RWPE1 (cell line): ENCODE measurements around the gene STAM.

Experiments
- CTCF ChIA-PET: fragments of 350-600 bp; sonication (Branson Sonifier 250); formaldehyde crosslinking; extraction: SDS; loops from one replicate; lab custom pipeline; 2021; lab: Yijun Ruan, JAX
- POLR2A ChIA-PET: fragments of 400-600 bp; formaldehyde crosslinking; extraction: SDS; loops from one replicate; lab custom pipeline; 2020; ENCODE audit warnings: antibody characterized with exemption; ENCODE audit not compliant: low non-redundant PET; lab: Yijun Ruan, JAX
- DNase-seq: peaks from one replicate; pipeline ENCODE4 v3.0.0; 2012; ENCODE audit warnings: low spot score
- H3K27ac ChIP-seq: fragments of 450-650 bp; 2 replicates; pipeline ENCODE4 v1.5.1; 2017
- CTCF ChIP-seq: fragments of 450-650 bp; conservative IDR thresholded peaks from 2 replicates; pipeline ENCODE4 v1.5.1; 2017; ENCODE audit warnings: low read depth, mild to moderate bottlenecking

The STAM gene

GRCh38 chr10:17747883-17748550, 104.1 kb downstream of the STAM start:
- ChIA-PET CTCF (interaction anchor here (1.2 kb wide), 1 partner anchor 76 kb away, joined by 3 read pairs; no protein-coding TSS in a partner anchor), POLR2A (no interaction called here)
- no peak for DNase-seq
- H3K27ac ChIP-seq: no peak overlapping the region
- TF ChIP-seq CTCF: no peak

GRCh38 chr10:17749890-17750289, 105.9 kb downstream of the STAM start:
- DNase-seq: no peak
- H3K27ac ChIP-seq: no peak overlapping the region
- TF ChIP-seq CTCF: no peak
- CTCF ChIA-PET: interaction anchor here (0.6 kb wide), 1 partner anchor 261 kb away, joined by 4 read pairs; no protein-coding TSS in a partner anchor
- POLR2A ChIA-PET: no interaction called here

DNA sequence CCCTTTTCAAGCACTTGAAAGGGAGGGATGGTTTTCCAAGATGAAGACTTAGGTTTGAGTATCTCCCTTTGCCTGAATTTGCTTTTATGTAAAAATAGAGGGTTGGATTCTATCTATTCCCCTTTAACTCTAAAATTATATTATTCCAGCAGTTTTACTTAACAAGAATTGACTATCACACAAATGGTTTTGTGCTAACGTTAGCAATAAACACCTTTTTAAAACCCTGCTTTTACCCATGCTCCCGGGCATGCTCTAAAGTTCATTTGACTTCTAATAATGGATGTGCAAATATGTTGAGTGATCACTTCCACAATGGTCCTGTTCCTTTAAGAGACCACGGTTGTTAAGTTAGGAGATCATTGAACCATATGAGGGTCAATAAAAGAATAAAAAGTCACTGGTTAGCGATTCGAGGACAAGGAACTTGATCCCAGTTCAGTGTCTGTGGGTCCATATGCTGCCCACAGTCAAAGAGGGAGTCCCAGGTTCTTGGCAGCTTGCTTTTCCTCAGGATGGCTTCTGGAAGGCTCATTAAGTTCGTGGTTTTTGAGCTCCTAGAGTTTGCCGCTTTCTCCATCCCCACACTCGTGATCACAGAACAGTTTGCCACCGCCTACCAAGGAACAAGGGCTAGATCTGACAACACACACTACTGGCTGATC, 108.0 kb downstream of the STAM start, which contains the start of gene TMEM236:
Gene TMEM236 (plus strand): TSS at position 421 of the 665 bp plus-strand sequence. CDS start 95 bp downstream, at position 516.
- no peak for DNase-seq
- POLR2A ChIA-PET: no interaction called here
- CTCF ChIA-PET: no interaction called here
- no peak within 1 kb of the TSS for H3K27ac ChIP-seq
- no peak for TF ChIP-seq CTCF

- ChIA-PET CTCF (no interaction called here), POLR2A (no interaction called here)
- H3K27ac ChIP-seq: no peak overlapping the region
- peak; percentile 11 for DNase-seq
- TF ChIP-seq CTCF: no peak
Observed at GRCh38 chr10:17756557-17757217, 112.7 kb downstream of the STAM start.

DNA sequence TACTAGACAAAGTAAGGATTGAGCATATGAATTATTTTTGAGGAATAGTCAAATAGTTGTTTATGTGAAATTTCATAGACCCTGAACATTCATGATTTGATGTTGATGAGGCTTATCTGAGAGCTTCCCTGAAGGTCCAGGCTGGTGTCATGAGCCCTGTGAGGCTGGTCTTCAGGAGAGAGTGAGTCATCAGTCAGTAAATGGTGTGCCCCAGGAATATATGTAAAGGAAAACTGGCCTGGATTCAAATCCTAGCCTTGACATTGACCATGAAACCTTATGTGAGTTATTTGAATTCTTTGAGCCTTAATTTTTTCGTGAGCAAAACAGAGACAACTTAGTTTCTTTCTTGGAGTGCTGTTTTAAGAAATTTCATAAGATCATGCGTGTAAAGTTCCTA, 114.2 kb downstream of the STAM start:
- TF ChIP-seq CTCF: no peak
- no peak for DNase-seq
- CTCF ChIA-PET: interaction anchor here (0.5 to 0.6 kb wide), 2 partner anchors 132 to 1853 kb away, joined by 3 to 4 read pairs; no protein-coding TSS in a partner anchor
- POLR2A ChIA-PET: no interaction called here
- no peak overlapping the region for H3K27ac ChIP-seq

- POLR2A ChIA-PET: no interaction called here
- CTCF ChIA-PET: no interaction called here
- no peak for TF ChIP-seq CTCF
- no peak overlapping the region for H3K27ac ChIP-seq
- no peak for DNase-seq
Observed at GRCh38 chr10:17758896-17759295, 114.9 kb downstream of the STAM start.
